Adrenal gland (tissue), 12 donors: Measurements from ENCODE around the gene MRC1. TPM values are rescaled to one million over a fixed set of nuclear protein-coding genes. Genes with fewer than 3 reads are reported as not detected.

Source experiments
- DNase-seq, 7 donors: peaks; one replicate each; pipeline ENCODE4 v3.0.0-alpha.2; 2019 to 2020
- H3K27ac ChIP-seq, 5 donors: fragments of 200-600 bp; sonication (generic) in 4 of 5; 1 replicate in 3 of 5; 2 replicates in 2 of 5; pipeline versions ENCODE4 v1.5.1 to v1.8.0; 2016 to 2020; ENCODE audit warnings: mild to moderate bottlenecking in 1 of 5
- H3K27me3 ChIP-seq: fragments of 200-600 bp; 2 replicates; pipeline ENCODE4 v1.8.0; 2021
- H3K36me3 ChIP-seq, 2 donors: fragments of 200-600 bp; replicated peaks in 1 of 2; 1 replicate in 1 of 2; 2 replicates in 1 of 2; pipeline versions ENCODE4 v1.5.1 to v1.8.0; 2018 to 2022
- H3K4me1 ChIP-seq, 2 donors: fragments of 200-600 bp; replicated peaks in 1 of 2; 1 replicate in 1 of 2; 2 replicates in 1 of 2; pipeline versions ENCODE4 v1.5.1 to v1.8.0; 2018 to 2021
- H3K4me3 ChIP-seq, 4 donors: fragments of 200-600 bp; sonication (generic) in 3 of 4; one replicate each; pipeline ENCODE4 v1.5.1; 2016 to 2018
- H3K9me3 ChIP-seq, 3 donors: fragments of 200-600 bp; sonication (generic) in 1 of 3; replicated peaks in 1 of 3; 1 replicate in 2 of 3; 2 replicates in 1 of 3; pipeline versions ENCODE4 v1.5.1 to v1.8.0; 2016 to 2021
- CTCF ChIP-seq, 6 experiments: fragments of 450-650 bp in 4 of 6; fragments of 200-600 bp in 2 of 6; sonication (generic) in 1 of 6; IDR thresholded peaks; 1 replicate in 5 of 6; 2 replicates in 1 of 6; pipeline versions ENCODE4 v1.5.1 to v1.8.0; 2016 to 2021; ENCODE audit warnings: antibody characterized with exemption in 6 of 6, mild to moderate bottlenecking in 2 of 6, moderate library complexity in 1 of 6
- POLR2A ChIP-seq, 2 donors: fragments of 450-650 bp; IDR thresholded peaks; one replicate each; pipeline ENCODE4 v1.6.1; 2017; ENCODE audit warnings: antibody characterized with exemption in 2 of 2, mild to moderate bottlenecking in 2 of 2, moderate library complexity in 1 of 2
- WGBS, 4 donors: extraction: QIAGEN DNeasy Blood & Tissue Kit in 2 of 4; methylation state at CpG; one replicate each; pipeline versions ENCODE4 v1.1.5 to v1.1.7; 2013 to 2017; 5-methylcytosine and 5-hydroxymethylcytosine counted together
- intact Hi-C, 2 donors: fragments of 100-400 bp; cut with DNase I; formaldehyde crosslinking; loops; one replicate each; pipeline versions ENCODE4 v1.14.1 to v1.15.0; 2022 to 2023
- polyA plus RNA-seq, 3 donors: library from polyadenylated mRNA; stranded (reverse); fragments of 200-250 nt in 2 of 3; fragments of 350-450 nt in 1 of 3; fragmentation: Illumina TruSeq in 1 of 3; extraction: RNeasy Lipid Tissue Mini Kit (QIAGEN cat#74804) in 1 of 3; gene quantifications; one replicate each; pipeline ENCODE4 v1.2.3, GENCODE V29; 2013 to 2014
- total RNA-seq, 9 donors: library from RNA; depleted of rRNA in 4 of 9; stranded (reverse); fragments of >200 nt in 4 of 9; fragments of 120-200 nt in 1 of 9; fragmentation: NEBNext Ultra II Directional in 1 of 9; extraction: Animal tissue kit (Norgen Biotek cat#: 25700) in 1 of 9; gene quantifications; one replicate each; pipeline versions ENCODE4 v1.1.0 to v1.2.4, GENCODE V29; 2013 to 2023
- donor health status: healthy with polysubstance abuse.
- donor health status: Bipolar disorder and iron deficiency.
- donor health status: DM: yes; HTN: yes; CAD: no.
- donor health status: DM: no; HTN: no; CAD: no.
- donor health status: DM: no; HTN: no; CAD: no.
- donor health status: DM: yes; HTN: yes; CAD: no.

Gene MRC1
- total and polyA plus RNA-seq, 12 donors = 9.9 to 153 (median 85.0) TPM

DNA sequence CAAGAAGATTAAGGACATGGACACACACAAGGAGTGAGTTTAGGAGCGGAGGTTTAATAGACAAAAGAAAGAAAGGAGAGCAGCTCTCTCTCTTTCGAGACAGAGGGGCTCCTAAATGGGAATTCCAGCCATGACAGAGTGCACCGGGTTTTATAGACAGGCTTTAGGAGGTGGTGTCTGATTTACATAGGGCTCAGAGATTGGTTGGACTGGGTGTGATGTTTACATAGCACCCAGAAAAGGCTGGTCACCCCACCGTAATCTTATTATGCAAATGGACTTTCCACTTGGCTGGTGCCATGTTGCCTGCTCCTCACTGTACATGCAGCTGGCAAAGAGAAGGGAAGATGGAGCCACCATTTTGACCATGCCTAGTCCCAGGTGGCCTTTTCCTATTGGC is 28.4 kb upstream of the MRC1 start:
- no peaks in the 10 kb centered on the region for H3K27me3 ChIP-seq
- no peak for DNase-seq
- WGBS, 4 donors = 92 to 98% (median 92%) methylated on average over 3 to 4 of the region's 4 CpGs
- peaks cover 0 to 24% of the 10 kb centered on the region in 2 donors for H3K4me1 ChIP-seq
- no peaks in the 10 kb centered on the region for H3K36me3 ChIP-seq
- H3K9me3 ChIP-seq = no peaks in the 10 kb centered on the region
- no peak overlapping the region for H3K27ac ChIP-seq
- no peak overlapping the region for H3K4me3 ChIP-seq
- TF ChIP-seq CTCF (IDR thresholded peaks at IDR 0.05) = no peak
- TF ChIP-seq POLR2A (IDR thresholded peaks at IDR 0.05) = no peak
- intact Hi-C loops = no loop called here

DNA sequence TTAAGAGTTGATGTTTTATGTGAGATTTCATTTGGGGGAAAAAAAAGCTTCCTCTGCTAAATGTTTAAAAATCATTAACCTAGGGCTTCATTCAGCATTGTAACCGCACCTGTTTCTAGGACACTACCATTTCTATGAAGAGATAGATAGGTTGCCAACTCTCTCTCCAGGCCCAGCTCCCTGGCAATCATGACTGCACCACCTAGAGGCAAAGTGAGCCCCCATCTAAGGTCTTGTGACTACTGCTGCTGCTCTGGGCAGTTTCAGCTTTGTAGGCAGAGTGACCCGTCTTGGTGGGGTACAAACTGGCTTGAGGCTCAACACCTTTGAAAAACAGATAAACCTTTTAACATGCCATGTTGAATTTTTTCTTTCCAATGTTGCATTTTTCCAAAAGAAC is 27.3 kb upstream of the MRC1 start:
- Histone ChIP-seq H3K27me3 (no peaks in the 10 kb centered on the region), H3K27ac (no peak overlapping the region), H3K9me3 (no peaks in the 10 kb centered on the region), H3K4me3 (no peak overlapping the region), H3K4me1 (peaks cover 0 to 24% of the 10 kb centered on the region in 2 donors), H3K36me3 (no peaks in the 10 kb centered on the region)
- no peak for TF ChIP-seq CTCF (IDR thresholded peaks at IDR 0.05)
- no peak for TF ChIP-seq POLR2A (IDR thresholded peaks at IDR 0.05)
- 79 to 94% (median 85%) methylated on average over 2 of the region's 2 CpGs for WGBS, 4 donors
- intact Hi-C loops = no loop called here
- DNase-seq = no peak

DNA sequence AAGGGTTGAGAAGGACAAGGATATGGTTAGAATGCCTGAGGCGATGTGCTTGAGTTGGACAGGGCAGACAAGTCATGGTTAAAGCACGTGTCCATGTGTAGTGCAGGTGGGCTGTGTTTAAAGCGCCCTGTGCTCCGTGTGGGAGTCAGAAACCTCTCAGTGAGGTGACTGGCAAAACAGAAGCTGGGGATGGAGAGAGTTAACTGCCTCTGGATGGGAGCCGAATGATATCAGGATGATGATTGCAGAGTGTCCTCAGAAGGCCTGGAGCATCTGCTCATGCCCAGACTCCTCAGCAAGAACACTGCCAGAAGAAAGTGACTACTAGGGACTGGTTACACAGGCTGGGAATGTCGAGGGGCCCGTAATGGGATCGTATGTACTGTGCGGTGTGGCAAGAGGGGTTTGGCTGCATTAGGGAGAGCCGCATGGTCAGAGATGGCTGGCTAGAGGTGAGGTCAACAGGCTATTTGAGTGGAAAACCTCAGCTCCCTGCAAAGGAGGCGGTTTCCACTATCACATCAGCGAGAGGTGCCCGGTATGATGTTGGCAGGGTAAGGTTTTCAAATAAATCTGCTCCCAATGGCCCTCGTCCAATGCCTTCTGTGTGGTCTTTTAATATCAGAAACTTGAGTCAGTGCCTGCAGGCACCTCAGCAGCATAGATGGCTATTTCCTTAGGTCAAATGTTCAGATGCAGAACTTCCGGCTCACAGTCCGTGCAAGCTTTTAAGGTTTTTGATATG is 26.1 kb upstream of the MRC1 start:
- no peak overlapping the region for H3K4me3 ChIP-seq
- H3K27me3 ChIP-seq = no peaks in the 10 kb centered on the region
- DNase-seq = peak in 3 of 7 donors; percentile 8 to 62 (median 24)
- TF ChIP-seq POLR2A (IDR thresholded peaks at IDR 0.05) (no peak), CTCF (IDR thresholded peaks at IDR 0.05) (no peak)
- intact Hi-C loops = no loop called here
- H3K27ac ChIP-seq = peak overlapping the region in 3 of 5 donors; percentile 14 to 36 (median 27)
- no peaks in the 10 kb centered on the region for H3K9me3 ChIP-seq
- H3K4me1 ChIP-seq = peaks cover 0 to 24% of the 10 kb centered on the region in 2 donors
- 58 to 68% (median 63%) methylated on average over 16 of the region's 16 CpGs for WGBS, 4 donors
- H3K36me3 ChIP-seq = no peaks in the 10 kb centered on the region

DNA sequence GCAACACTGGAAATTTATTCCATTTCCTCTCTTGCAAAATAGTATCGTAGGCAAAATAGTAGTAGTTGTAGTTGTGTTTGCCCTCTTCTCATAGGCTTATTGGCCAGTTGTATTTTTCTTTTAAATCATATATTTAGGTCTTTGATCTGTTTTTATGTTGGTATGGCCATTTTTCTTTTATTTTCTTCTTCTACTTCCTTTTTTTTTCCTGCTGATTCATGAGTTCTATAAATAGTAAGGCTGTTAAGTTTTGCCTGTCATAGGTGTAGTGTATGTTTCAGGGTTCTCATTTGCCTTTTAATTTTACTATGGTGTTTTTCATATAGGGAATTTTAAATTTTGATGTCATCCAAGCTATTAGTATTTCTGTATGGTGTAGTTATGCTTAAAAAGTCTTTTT is 25.4 kb upstream of the MRC1 start:
- H3K4me3 ChIP-seq = no peak overlapping the region
- intact Hi-C loops = no loop called here
- 48 to 63% (median 60%) methylated on average over 1 of the region's 1 CpG for WGBS, 4 donors
- no peaks in the 10 kb centered on the region for H3K27me3 ChIP-seq
- TF ChIP-seq POLR2A (IDR thresholded peaks at IDR 0.05) (no peak), CTCF (IDR thresholded peaks at IDR 0.05) (no peak)
- H3K27ac ChIP-seq = peak overlapping the region in 3 of 5 donors; percentile 14 to 27 (median 17)
- peaks cover 0 to 24% of the 10 kb centered on the region in 2 donors for H3K4me1 ChIP-seq
- H3K9me3 ChIP-seq = no peaks in the 10 kb centered on the region
- DNase-seq = no peak
- no peaks in the 10 kb centered on the region for H3K36me3 ChIP-seq
